ENCODE results near the gene KIF3A.

GRCh38 chr5:132684922-132685720 is 52.2 kb downstream of the KIF3A start:
- no peak for TF ChIP-seq CTCF (IDR thresholded peaks at IDR 0.05; ENCODE audit: low read length)
- TF ChIP-seq EZH2 (IDR thresholded peaks at IDR 0.05; ENCODE audit: borderline replicate concordance, low read length), result no peak
